Upper lobe of left lung (tissue), 6 donors: ENCODE data around the gene CFAP92. TPM values are rescaled to one million over a fixed set of nuclear protein-coding genes. Genes with fewer than 3 reads are reported as not detected.

Experiments
- ATAC-seq, 2 donors: fragments of 200-7000 bp; cut with Tn5 transposase; one replicate each; pipeline ENCODE4 v1.9.1; 2022; ENCODE audit warnings: mild to moderate bottlenecking in 2 of 2, moderate library complexity in 2 of 2; ENCODE audit not compliant: low FRiP score in 2 of 2
- DNase-seq, 2 donors: peaks; one replicate each; pipeline ENCODE4 v3.0.0-alpha.2; 2019 to 2020
- H3K27ac ChIP-seq, 4 donors: fragments of 200-600 bp; sonication (generic); one replicate each; pipeline ENCODE4 v1.5.1; 2016 to 2019
- H3K27me3 ChIP-seq, 4 donors: fragments of 200-600 bp; sonication (generic); one replicate each; pipeline ENCODE4 v1.5.1; 2017 to 2019
- H3K36me3 ChIP-seq, 4 donors: fragments of 200-600 bp; sonication (generic); one replicate each; pipeline ENCODE4 v1.5.1; 2016 to 2019
- H3K4me1 ChIP-seq, 4 donors: fragments of 200-600 bp; sonication (generic); one replicate each; pipeline ENCODE4 v1.5.1; 2018 to 2019
- H3K4me3 ChIP-seq, 4 donors: fragments of 200-600 bp; sonication (generic); one replicate each; pipeline ENCODE4 v1.5.1; 2017 to 2019; ENCODE audit warnings: mild to moderate bottlenecking in 2 of 4, moderate library complexity in 1 of 4
- H3K9me3 ChIP-seq, 4 donors: fragments of 200-600 bp; sonication (generic); one replicate each; pipeline ENCODE4 v1.5.1; 2018 to 2019
- EP300 ChIP-seq, 4 donors: sonication (generic); formaldehyde crosslinking; IDR thresholded peaks; one replicate each; pipeline ENCODE4 v1.5.1; 2017; ENCODE audit warnings: antibody characterized with exemption in 4 of 4, control low read depth in 2 of 4
- POLR2A ChIP-seq, 4 donors: fragments of 450-650 bp; IDR thresholded peaks; one replicate each; pipeline ENCODE4 v1.5.1; 2016 to 2017; ENCODE audit warnings: antibody characterized with exemption in 4 of 4, mild to moderate bottlenecking in 2 of 4
- POLR2AphosphoS5 ChIP-seq, 2 donors: sonication (generic); formaldehyde crosslinking; IDR thresholded peaks; one replicate each; pipeline ENCODE4 v1.5.1; 2017; ENCODE audit warnings: antibody characterized with exemption in 2 of 2
- WGBS, 2 donors: methylation state at CpG; one replicate each; pipeline ENCODE4 v1.1.5; 2017 to 2018; 5-methylcytosine and 5-hydroxymethylcytosine counted together
- total RNA-seq, 6 donors: library from RNA; depleted of rRNA in 4 of 6; stranded (reverse); fragments of >200 nt in 4 of 6; gene quantifications; one replicate each; pipeline versions ENCODE4 v1.1.0 to v1.2.1, GENCODE V29; 2016 to 2021
- TF ChIP-seq, protein P1 (sequence below), 6 experiments: fragments of 450-650 bp in 4 of 6; fragments of 200-600 bp in 2 of 6; sonication (generic) in 2 of 6; IDR thresholded peaks; one replicate each; pipeline ENCODE4 v1.5.1; 2016 to 2019; ENCODE audit warnings: antibody characterized with exemption in 6 of 6
- donor health status: DM: no; HTN: no; CAD: no; lungs with moderate emphysema.
- donor health status: DM: no; HTN: yes; CAD: no; lungs with severe emphysema.

The CFAP92 gene
- total RNA-seq, 6 donors from 2014 or later: 0.66 to 21.3 (median 5.0) TPM

DNA sequence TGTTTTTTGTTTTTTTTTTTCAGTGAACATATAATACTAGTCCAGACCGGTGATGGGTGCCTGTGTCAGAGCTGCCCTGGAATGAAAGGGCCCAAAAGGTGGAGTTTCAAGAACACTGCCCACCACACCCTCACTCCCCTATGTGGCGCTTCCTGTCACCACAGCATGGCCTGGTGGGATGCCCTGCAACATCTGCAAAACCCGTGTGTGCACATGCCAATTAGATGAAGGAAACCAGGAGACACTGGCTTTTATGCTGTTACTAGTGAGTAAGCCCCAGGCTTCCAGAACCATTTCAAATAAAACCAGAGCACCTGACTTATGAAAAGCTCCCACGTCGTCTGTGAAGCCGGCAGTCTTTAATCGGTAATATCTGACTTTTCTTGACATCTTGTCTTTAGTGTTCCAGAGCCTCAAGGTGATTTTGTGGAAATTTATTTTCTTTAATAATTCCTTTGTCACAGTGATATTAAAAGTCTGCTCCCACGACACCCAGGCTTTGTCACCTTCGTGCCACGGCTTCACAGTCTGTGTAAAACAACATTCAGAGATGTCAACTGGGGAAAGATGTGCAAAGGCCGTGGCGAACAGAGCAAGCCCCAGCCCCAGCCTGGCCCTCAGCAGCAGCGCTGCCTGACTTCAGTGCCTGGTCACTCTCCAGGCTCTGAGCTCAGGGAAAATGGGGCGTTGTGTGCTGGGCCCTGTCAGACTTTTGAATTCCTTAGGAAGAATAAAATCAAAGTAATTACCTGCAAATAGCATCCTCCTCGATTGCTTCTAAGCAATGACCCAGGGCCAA, 6.4 kb downstream of the CFAP92 start:
- H3K4me1 ChIP-seq: no peaks in the 10 kb centered on the region
- no peak overlapping the region for H3K27ac ChIP-seq
- ATAC-seq (no peak), DNase-seq (no peak)
- no peaks in the 10 kb centered on the region for H3K36me3 ChIP-seq
- WGBS, 2 donors: 88 to 90% methylated on average over 13 to 15 of the region's 15 CpGs
- no peak overlapping the region for H3K4me3 ChIP-seq
- H3K27me3 ChIP-seq: no peaks in the 10 kb centered on the region
- H3K9me3 ChIP-seq: no peaks in the 10 kb centered on the region
- TF ChIP-seq POLR2AphosphoS5 (IDR thresholded peaks at IDR 0.05) (no peak), EP300 (IDR thresholded peaks at IDR 0.05) (no peak), POLR2A (IDR thresholded peaks at IDR 0.05) (no peak)
- TF ChIP-seq, protein P1, sequence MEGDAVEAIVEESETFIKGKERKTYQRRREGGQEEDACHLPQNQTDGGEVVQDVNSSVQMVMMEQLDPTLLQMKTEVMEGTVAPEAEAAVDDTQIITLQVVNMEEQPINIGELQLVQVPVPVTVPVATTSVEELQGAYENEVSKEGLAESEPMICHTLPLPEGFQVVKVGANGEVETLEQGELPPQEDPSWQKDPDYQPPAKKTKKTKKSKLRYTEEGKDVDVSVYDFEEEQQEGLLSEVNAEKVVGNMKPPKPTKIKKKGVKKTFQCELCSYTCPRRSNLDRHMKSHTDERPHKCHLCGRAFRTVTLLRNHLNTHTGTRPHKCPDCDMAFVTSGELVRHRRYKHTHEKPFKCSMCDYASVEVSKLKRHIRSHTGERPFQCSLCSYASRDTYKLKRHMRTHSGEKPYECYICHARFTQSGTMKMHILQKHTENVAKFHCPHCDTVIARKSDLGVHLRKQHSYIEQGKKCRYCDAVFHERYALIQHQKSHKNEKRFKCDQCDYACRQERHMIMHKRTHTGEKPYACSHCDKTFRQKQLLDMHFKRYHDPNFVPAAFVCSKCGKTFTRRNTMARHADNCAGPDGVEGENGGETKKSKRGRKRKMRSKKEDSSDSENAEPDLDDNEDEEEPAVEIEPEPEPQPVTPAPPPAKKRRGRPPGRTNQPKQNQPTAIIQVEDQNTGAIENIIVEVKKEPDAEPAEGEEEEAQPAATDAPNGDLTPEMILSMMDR (IDR thresholded peaks at IDR 0.05): no peak

DNA sequence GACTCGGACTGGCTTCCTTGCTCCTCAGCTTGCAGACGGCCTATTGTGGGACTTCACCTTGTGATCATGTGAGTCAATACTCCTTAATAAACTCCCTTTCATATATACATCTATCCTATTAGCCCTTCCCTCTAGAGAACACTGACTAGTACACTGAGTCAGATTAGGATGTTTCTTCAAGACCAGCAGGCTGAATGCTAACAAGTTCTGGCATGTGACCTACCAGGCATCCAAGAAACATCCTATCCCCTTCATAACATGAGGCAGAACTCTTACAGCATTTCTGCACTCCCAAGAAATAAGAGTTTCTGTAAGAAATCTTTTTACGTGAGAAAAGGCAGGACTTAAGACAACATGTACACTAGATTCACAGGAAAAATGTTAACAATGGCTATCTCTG, 9.3 kb downstream of the CFAP92 start:
- Histone ChIP-seq H3K4me3 (no peak overlapping the region), H3K27ac (no peak overlapping the region), H3K9me3 (no peaks in the 10 kb centered on the region), H3K4me1 (no peaks in the 10 kb centered on the region), H3K27me3 (no peaks in the 10 kb centered on the region), H3K36me3 (no peaks in the 10 kb centered on the region)
- no peak for DNase-seq
- 96 to 98% methylated on average over 3 of the region's 3 CpGs for WGBS, 2 donors
- no peak for ATAC-seq
- TF ChIP-seq POLR2AphosphoS5 (IDR thresholded peaks at IDR 0.05) (no peak), EP300 (IDR thresholded peaks at IDR 0.05) (no peak), POLR2A (IDR thresholded peaks at IDR 0.05) (no peak)
- TF ChIP-seq, protein P1 (IDR thresholded peaks at IDR 0.05): no peak

DNA sequence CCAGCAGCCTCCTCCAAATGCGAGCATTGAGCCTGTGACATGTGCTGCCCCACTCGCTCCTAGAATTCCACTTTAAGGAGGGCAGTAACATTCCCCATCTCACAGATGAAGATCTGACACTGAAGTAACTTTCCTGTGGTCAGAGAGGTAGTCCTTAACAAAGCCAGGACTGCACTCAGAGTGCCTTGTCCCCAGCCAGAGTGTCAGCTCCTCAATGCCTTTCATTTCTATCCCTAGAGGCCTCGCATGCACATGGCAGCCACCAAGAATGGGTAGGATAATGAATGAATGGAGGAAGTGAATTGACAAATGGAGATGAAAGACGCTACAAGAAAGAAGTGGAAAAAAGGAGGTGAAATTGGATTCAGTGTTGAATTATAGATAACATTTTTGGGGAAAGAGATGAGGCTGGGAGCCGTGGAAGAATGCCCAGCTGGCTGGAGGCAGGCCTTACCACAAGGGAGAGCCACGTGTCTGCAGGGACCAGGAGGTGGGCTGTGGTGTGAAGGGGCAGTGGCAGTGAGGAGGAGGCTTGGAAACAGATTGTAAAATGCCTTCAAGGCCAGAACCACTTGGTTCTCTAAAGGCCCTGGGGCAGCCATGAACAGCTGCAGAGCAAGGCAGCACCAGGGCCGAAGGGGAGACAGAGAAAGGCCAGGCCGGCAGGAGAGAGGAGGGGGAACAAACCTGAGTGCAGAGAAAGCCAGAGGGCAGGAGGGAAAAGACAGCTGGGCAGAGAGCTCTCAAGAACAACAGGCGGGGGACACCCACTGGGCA, 10.4 kb downstream of the CFAP92 start:
- H3K36me3 ChIP-seq: no peaks in the 10 kb centered on the region

DNA sequence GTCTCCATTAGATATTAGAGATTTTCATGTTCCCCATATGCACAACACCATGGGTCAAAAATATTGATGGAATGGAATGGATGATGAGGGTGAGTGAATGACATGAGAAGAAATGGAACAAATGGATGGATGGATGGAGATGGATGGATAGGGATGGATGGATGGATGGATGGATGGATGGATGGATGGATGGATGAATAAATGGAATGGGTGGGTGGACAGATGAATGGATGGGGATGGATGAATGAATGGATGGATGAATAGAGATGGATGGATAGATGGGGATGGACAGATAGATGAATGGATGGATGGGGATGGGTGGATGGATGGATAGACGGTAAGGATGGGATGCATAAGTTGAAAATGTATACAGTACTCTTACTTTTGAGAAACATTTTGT, 18.6 kb downstream of the CFAP92 start:
- no peak for ATAC-seq

More for the DNA sequence above, 10.4 kb downstream of the CFAP92 start:
- H3K4me3 ChIP-seq: no peak overlapping the region
- H3K4me1 ChIP-seq: no peaks in the 10 kb centered on the region
- TF ChIP-seq EP300 (IDR thresholded peaks at IDR 0.05) (no peak), POLR2AphosphoS5 (IDR thresholded peaks at IDR 0.05) (no peak), POLR2A (IDR thresholded peaks at IDR 0.05) (no peak)
- TF ChIP-seq, protein P1 (IDR thresholded peaks at IDR 0.05): no peak
- no peak for ATAC-seq
- DNase-seq: no peak
- 88 to 91% methylated on average over 7 to 9 of the region's 9 CpGs for WGBS, 2 donors
- H3K27ac ChIP-seq: no peak overlapping the region
- H3K27me3 ChIP-seq: no peaks in the 10 kb centered on the region
- H3K9me3 ChIP-seq: no peaks in the 10 kb centered on the region

More for the DNA sequence above, 18.6 kb downstream of the CFAP92 start:
- Histone ChIP-seq H3K27ac (no peak overlapping the region), H3K4me3 (no peak overlapping the region), H3K4me1 (peaks cover 8 to 14% (median 11%) of the 10 kb centered on the region in 4 donors), H3K36me3 (no peaks in the 10 kb centered on the region), H3K27me3 (no peaks in the 10 kb centered on the region), H3K9me3 (no peaks in the 10 kb centered on the region)
- TF ChIP-seq, protein P1 (IDR thresholded peaks at IDR 0.05): no peak
- TF ChIP-seq EP300 (IDR thresholded peaks at IDR 0.05) (no peak), POLR2AphosphoS5 (IDR thresholded peaks at IDR 0.05) (no peak), POLR2A (IDR thresholded peaks at IDR 0.05) (no peak)
- no peak for DNase-seq
- 92 to 98% methylated on average over 1 of the region's 1 CpG for WGBS, 2 donors
